HCT116 (cell line): ENCODE data around the gene MRPL42. TPM values are rescaled to one million over a fixed set of nuclear protein-coding genes. Genes with fewer than 3 reads are reported as not detected.

Experiments used
- ATAC-seq: fragments of 200-7000 bp; cut with Tn5 transposase; 2 replicates; pipeline ENCODE4 v1.9.1; 2020; ENCODE audit warnings: mild to moderate bottlenecking, moderate library complexity
- BruUV-seq: library from RNA; stranded (reverse); fragments of 400-500 nt; replicated peaks from 2 replicates; lab custom pipeline; 2021; lab: Mats Ljungman, UMichigan
- CTCF ChIA-PET: fragments of 300-600 bp; sonication (Branson Sonifier 250); formaldehyde crosslinking; loops from one replicate; lab custom pipeline; 2021; ENCODE audit warnings: antibody characterized with exemption; lab: Charles Lee
- POLR2A ChIA-PET: fragments of 300-600, 350-600 bp; sonication (Branson Sonifier 250); formaldehyde crosslinking; loops from one replicate; lab custom pipeline; 2021; ENCODE audit warnings: antibody characterized with exemption; lab: Charles Lee
- RAD21 ChIA-PET, 2 experiments: fragments of 300-600 bp; sonication (Branson Sonifier 250); formaldehyde crosslinking; loops; one replicate each; lab custom pipeline; 2023; ENCODE audit warnings: low total read pairs in 2 of 2; ENCODE audit not compliant: uncharacterized antibody in 2 of 2, unreplicated experiment in 2 of 2, low non-redundant PET in 1 of 2; lab: Charles Lee
- DNase-seq: peaks from one replicate; pipeline ENCODE4 v3.0.0-alpha.2; 2010; ENCODE audit warnings: low read depth, low spot score
- H2AFZ ChIP-seq: fragments of 200-600 bp; shearing (Covaris generic), sonication (generic); 2 replicates; pipeline ENCODE4 v1.6.1; 2017; ENCODE audit warnings: low read depth, mixed run types, mixed read lengths, antibody characterized with exemption, low read length; ENCODE audit not compliant: poor library complexity, severe bottlenecking
- H3K27ac ChIP-seq: 2 replicates; pipeline ENCODE4 v1.5.1; 2012; ENCODE audit warnings: low read depth, low read length
- H3K27me3 ChIP-seq: fragments of 200-600 bp; sonication (generic); 2 replicates; pipeline ENCODE4 v1.6.1; 2016; ENCODE audit warnings: mixed run types, low read length, mixed read lengths; ENCODE audit not compliant: insufficient read depth
- H3K36me3 ChIP-seq, 2 experiments: fragments of 200-500 bp in 1 of 2; fragments of 200-600 bp in 1 of 2; sonication (Bioruptor generic) in 1 of 2; sonication (generic) in 1 of 2; 2 replicates each; pipeline versions ENCODE4 v1.5.1 to v1.6.1; 2014 to 2016; ENCODE audit warnings: low read length in 2 of 2, inconsistent platforms in 1 of 2, mixed read lengths in 1 of 2, mixed run types in 1 of 2; ENCODE audit not compliant: insufficient read depth in 2 of 2, control insufficient read depth in 1 of 2
- H3K4me1 ChIP-seq, 2 experiments: fragments of 200-600 bp in 1 of 2; sonication (generic) in 1 of 2; 2 replicates each; pipeline versions ENCODE4 v1.5.1 to v1.6.1; 2012 to 2017; ENCODE audit warnings: low read length in 2 of 2, inconsistent platforms in 1 of 2, mild to moderate bottlenecking in 1 of 2, mixed read lengths in 1 of 2, mixed run types in 1 of 2, moderate library complexity in 1 of 2; ENCODE audit not compliant: insufficient read depth in 2 of 2, control insufficient read depth in 1 of 2
- H3K4me2 ChIP-seq: fragments of 200-600 bp; sonication (generic); 2 replicates; pipeline ENCODE4 v1.6.1; 2017; ENCODE audit warnings: mixed run types, low read length, mixed read lengths
- H3K4me3 ChIP-seq, 2 experiments: fragments of 200-600 bp in 1 of 2; sonication (generic) in 1 of 2; replicated peaks in 1 of 2; 2 replicates each; pipeline ENCODE4 v1.5.1; 2011 to 2016; ENCODE audit warnings: low read length in 2 of 2, control low read depth in 1 of 2, low read depth in 1 of 2, mild to moderate bottlenecking in 1 of 2, mixed read lengths in 1 of 2, mixed run types in 1 of 2
- H3K79me2 ChIP-seq: fragments of 200-600 bp; sonication (generic); 2 replicates; pipeline ENCODE4 v1.6.1; 2017; ENCODE audit warnings: mild to moderate bottlenecking, mixed run types, low read length, moderate library complexity, mixed read lengths; ENCODE audit not compliant: insufficient read depth
- H3K9ac ChIP-seq: fragments of 200-600 bp; sonication (generic); 2 replicates; pipeline ENCODE4 v1.6.1; 2016; ENCODE audit warnings: low read length, mixed read lengths
- H3K9me2 ChIP-seq: fragments of 200-600 bp; sonication (generic), shearing (Covaris generic); 2 replicates; pipeline ENCODE4 v1.6.1; 2017; ENCODE audit warnings: mixed run types, mild to moderate bottlenecking, moderate library complexity; ENCODE audit not compliant: insufficient read depth
- H3K9me3 ChIP-seq, 2 experiments: fragments of 200-500 bp in 1 of 2; fragments of 200-600 bp in 1 of 2; sonication (Bioruptor generic) in 1 of 2; sonication (generic) in 1 of 2; 2 replicates each; pipeline ENCODE4 v1.6.1; 2014 to 2017; ENCODE audit warnings: low read length in 2 of 2, mixed read lengths in 2 of 2, inconsistent platforms in 1 of 2, low read depth in 1 of 2, mild to moderate bottlenecking in 1 of 2, mixed run types in 1 of 2, moderate library complexity in 1 of 2; ENCODE audit not compliant: control insufficient read depth in 1 of 2, insufficient read depth in 1 of 2
- H4K20me1 ChIP-seq: fragments of 200-600 bp; sonication (generic), shearing (Covaris generic); 2 replicates; pipeline ENCODE4 v1.6.1; 2017; ENCODE audit warnings: mixed run types, mild to moderate bottlenecking, moderate library complexity; ENCODE audit not compliant: insufficient read depth
- ATF3 ChIP-seq: IDR thresholded peaks from 2 replicates; pipeline ENCODE4 v1.6.1; 2012
- CBX3 ChIP-seq: IDR thresholded peaks from 2 replicates; pipeline ENCODE4 v1.6.1; 2012; ENCODE audit warnings: low read depth
- EGR1 ChIP-seq: IDR thresholded peaks from 2 replicates; pipeline ENCODE4 v1.6.1; 2012; ENCODE audit warnings: low read depth
- ELF1 ChIP-seq: IDR thresholded peaks from 2 replicates; pipeline ENCODE4 v1.6.1; 2012; ENCODE audit warnings: low read depth, borderline replicate concordance
- JUND ChIP-seq: IDR thresholded peaks from 2 replicates; pipeline ENCODE4 v1.6.1; 2012
- MAX ChIP-seq: IDR thresholded peaks from 2 replicates; pipeline ENCODE4 v1.6.1; 2012
- REST ChIP-seq: IDR thresholded peaks from 2 replicates; pipeline ENCODE4 v1.6.1; 2012; ENCODE audit warnings: low read depth
- SRF ChIP-seq: IDR thresholded peaks from 2 replicates; pipeline ENCODE4 v1.6.1; 2012; ENCODE audit warnings: low read depth
- TCF7L2 ChIP-seq: IDR thresholded peaks from 2 replicates; pipeline ENCODE4 v1.7.0; 2011; ENCODE audit warnings: borderline replicate concordance, inconsistent platforms; ENCODE audit not compliant: insufficient read depth, insufficient read length; ENCODE audit errors: extremely low read depth
- ZBTB33 ChIP-seq: IDR thresholded peaks from 2 replicates; pipeline ENCODE4 v1.6.1; 2011; ENCODE audit warnings: mild to moderate bottlenecking, low read length, moderate library complexity; ENCODE audit not compliant: insufficient replicate concordance; ENCODE audit errors: extremely low read depth
- ZNF274 ChIP-seq: fragments of 200-500 bp; sonication (Bioruptor generic); IDR thresholded peaks from 2 replicates; pipeline ENCODE4 v1.6.1; 2014; ENCODE audit warnings: mild to moderate bottlenecking, low read depth, low read length, inconsistent platforms
- intact Hi-C: fragments of 100-400 bp; cut with micrococcal nuclease; formaldehyde crosslinking; loops from 2 replicates; pipeline ENCODE4 v1.10.0; 2022
- total RNA-seq: library from RNA; stranded (reverse); gene quantifications from one replicate; pipeline ENCODE4 v1.2.1, GENCODE V29; 2021; ENCODE audit not compliant: unreplicated experiment

Gene MRPL42
- total RNA-seq, 1 experiment from 2014 or later = 120 TPM

GRCh38 chr12:93465841-93466240 is 1.5 kb upstream of the MRPL42 start (continued):
- TF ChIP-seq ZBTB33 (no peak), CBX3 (no peak), ELF1 (no peak), ZNF274 (no peak), EGR1 (no peak), JUND (no peak), TCF7L2 (no peak)

- RAD21 ChIA-PET = no interaction called here
- intact Hi-C loops = loop anchor here (2.0 kb wide), 1 partner anchor 24 kb away; no protein-coding TSS in a partner anchor
- H2AFZ ChIP-seq = peak overlapping the region; percentile 72
- TF ChIP-seq EGR1 (no peak), SRF (no peak), ATF3 (no peak), JUND (no peak), TCF7L2 (no peak), REST (no peak), MAX (no peak)
- TF ChIP-seq, all 23 proteins: peak for 0
- peak overlapping the region; percentile 92 for H3K27ac ChIP-seq
- peaks cover 5 to 10% of the 10 kb centered on the region in 2 experiments; a peak in 3 of 4 replicates for H3K4me1 ChIP-seq
- H3K79me2 ChIP-seq = peaks cover 44% of the 10 kb centered on the region
- no peaks in the 10 kb centered on the region for H3K27me3 ChIP-seq
- no peaks in the 10 kb centered on the region for H3K9me3 ChIP-seq
- peak overlapping the region; percentile 74 to 80 for H3K4me3 ChIP-seq
- H4K20me1 ChIP-seq = no peaks in the 10 kb centered on the region
- ChIA-PET POLR2A (interaction anchor here (0.7 to 1.4 kb wide), 3 partner anchors 30 to 636 kb away, joined by 3 read pairs; no protein-coding TSS in a partner anchor), CTCF (interaction anchor here (0.7 to 1.0 kb wide), 3 partner anchors 35 to 727 kb away, joined by 3 read pairs; no protein-coding TSS in a partner anchor)
- no TSS peak for BruUV-seq
- peak overlapping the region; percentile 87 for H3K9ac ChIP-seq
- DNase-seq (no peak), ATAC-seq (peak; percentile 45)
- H3K36me3 ChIP-seq = peaks cover 11 to 12% of the 10 kb centered on the region in 2 experiments; a peak in 3 of 4 replicates
- no peaks in the 10 kb centered on the region for H3K9me2 ChIP-seq
- H3K4me2 ChIP-seq = peak overlapping the region; percentile 78
Measured at GRCh38 chr12:93466625-93467350, 526 bp upstream of the MRPL42 start.
